PC-9 (cell line): ENCODE results near the gene POU6F2. TPM values are rescaled to one million over a fixed set of nuclear protein-coding genes. Genes with fewer than 3 reads are reported as not detected.

Source experiments
- BruUV-seq: library from RNA; stranded (reverse); fragments of 400-500 nt; replicated peaks from 2 replicates; lab custom pipeline; 2021; lab: Mats Ljungman, UMichigan
- CTCF ChIA-PET: fragments of 300-600 bp; sonication (Branson Sonifier 250); formaldehyde crosslinking; loops from one replicate; lab custom pipeline; 2022; ENCODE audit warnings: antibody characterized with exemption; lab: Charles Lee
- POLR2A ChIA-PET: fragments of 300-600 bp; sonication (Branson Sonifier 250); formaldehyde crosslinking; loops from one replicate; lab custom pipeline; 2022; ENCODE audit warnings: antibody characterized with exemption; ENCODE audit not compliant: unreplicated experiment; lab: Charles Lee
- DNase-seq, 2 experiments: peaks; one replicate each; pipeline versions ENCODE4 v3.0.0 to v3.0.0-alpha.2; 2015 to 2022; ENCODE audit warnings: mixed read lengths in 1 of 2
- H2AFZ ChIP-seq: fragments of 200-600 bp; sonication (generic); 2 replicates; pipeline ENCODE4 v1.8.1; 2017; ENCODE audit warnings: antibody characterized with exemption
- H3F3A ChIP-seq: fragments of 200-600 bp; sonication (generic); 2 replicates; pipeline ENCODE4 v1.8.1; 2017; ENCODE audit warnings: antibody characterized with exemption, mild to moderate bottlenecking, low read depth; ENCODE audit not compliant: insufficient read depth
- H3K27ac ChIP-seq: fragments of 200-600 bp; sonication (generic); 2 replicates; pipeline ENCODE4 v1.6.1; 2016; ENCODE audit warnings: mixed run types
- H3K27me3 ChIP-seq: fragments of 200-600 bp; sonication (generic); 2 replicates; pipeline ENCODE4 v1.6.1; 2016; ENCODE audit warnings: low read depth, mixed run types; ENCODE audit not compliant: insufficient read depth
- H3K36me3 ChIP-seq: fragments of 200-600 bp; sonication (generic); 2 replicates; pipeline ENCODE4 v1.6.1; 2016; ENCODE audit warnings: low read depth, mixed run types
- H3K4me1 ChIP-seq: fragments of 200-600 bp; sonication (generic); replicated peaks from 2 replicates; pipeline ENCODE4 v1.6.1; 2016; ENCODE audit warnings: mixed run types; ENCODE audit not compliant: insufficient read depth
- H3K4me2 ChIP-seq: fragments of 200-600 bp; sonication (generic); 2 replicates; pipeline ENCODE4 v1.6.1; 2017; ENCODE audit warnings: mixed run types
- H3K4me3 ChIP-seq: fragments of 200-600 bp; sonication (generic); 2 replicates; pipeline ENCODE4 v1.6.1; 2016; ENCODE audit warnings: mixed run types
- H3K79me2 ChIP-seq: fragments of 200-600 bp; sonication (generic); 2 replicates; pipeline ENCODE4 v1.6.1; 2017; ENCODE audit warnings: low read depth, mixed run types
- H3K9me2 ChIP-seq: fragments of 200-600 bp; sonication (generic); 2 replicates; pipeline ENCODE4 v1.8.1; 2017; ENCODE audit warnings: mild to moderate bottlenecking; ENCODE audit not compliant: insufficient read depth
- H3K9me3 ChIP-seq: fragments of 200-600 bp; sonication (generic); 2 replicates; pipeline ENCODE4 v1.8.1; 2016; ENCODE audit warnings: low read depth; ENCODE audit not compliant: insufficient read depth
- H4K20me1 ChIP-seq: fragments of 200-600 bp; sonication (generic); 2 replicates; pipeline ENCODE4 v1.8.1; 2017; ENCODE audit not compliant: insufficient read depth
- CTCF ChIP-seq: fragments of 200-600 bp; sonication (generic); conservative IDR thresholded peaks from 2 replicates; pipeline ENCODE4 v1.6.1; 2017; ENCODE audit warnings: mixed run types, antibody characterized with exemption, mild to moderate bottlenecking, moderate library complexity
- EZH2 ChIP-seq: fragments of 200-600 bp; sonication (generic); IDR thresholded peaks from 2 replicates; pipeline ENCODE4 v1.8.0; 2017; ENCODE audit warnings: antibody characterized with exemption, low read depth
- intact Hi-C: fragments of 100-400 bp; cut with micrococcal nuclease; formaldehyde crosslinking; loops from one replicate; pipeline ENCODE4 v1.10.0; 2022; ENCODE audit not compliant: unreplicated experiment
- total RNA-seq: library from RNA; stranded (reverse); gene quantifications from 2 replicates; pipeline ENCODE4 v1.2.3, GENCODE V29; 2021

The POU6F2 gene
- total RNA-seq, 1 experiment from 2014 or later, result not detected

- no peaks in the 10 kb centered on the region for H3K36me3 ChIP-seq
- no peaks in the 10 kb centered on the region for H3K9me2 ChIP-seq
- ChIA-PET CTCF (no interaction called here), POLR2A (no interaction called here)
- no peak for DNase-seq
- H3K4me1 ChIP-seq, result no peaks in the 10 kb centered on the region
- H3K79me2 ChIP-seq, result no peaks in the 10 kb centered on the region
- intact Hi-C loops, result no loop called here
- TF ChIP-seq CTCF, result no peak
- peaks cover 76% of the 10 kb centered on the region for H3K27me3 ChIP-seq
- no peaks in the 10 kb centered on the region for H3K9me3 ChIP-seq
- H3K27ac ChIP-seq, result no peak overlapping the region
- H4K20me1 ChIP-seq, result no peaks in the 10 kb centered on the region
- no TSS peak for BruUV-seq
- H3F3A ChIP-seq, result no peaks in the 10 kb centered on the region
- no peak overlapping the region for H2AFZ ChIP-seq
- H3K4me2 ChIP-seq, result no peak overlapping the region
- H3K4me3 ChIP-seq, result no peak overlapping the region
Measured at GRCh38 chr7:39260279-39260844, 282.7 kb downstream of the POU6F2 start.

GRCh38 chr7:39261771-39262170 is 284.1 kb downstream of the POU6F2 start:
- CTCF ChIA-PET, result no interaction called here
- TF ChIP-seq CTCF (no peak), EZH2 (no peak)
- no TSS peak for BruUV-seq

GRCh38 chr7:39265641-39266591 is 288.2 kb downstream of the POU6F2 start:
- Histone ChIP-seq H3K4me3 (no peak overlapping the region), H3K9me2 (no peaks in the 10 kb centered on the region), H3K27ac (no peak overlapping the region), H3K4me2 (no peak overlapping the region), H3F3A (no peaks in the 10 kb centered on the region), H3K4me1 (no peaks in the 10 kb centered on the region), H3K27me3 (peaks cover 47% of the 10 kb centered on the region), H3K79me2 (no peaks in the 10 kb centered on the region), H3K9me3 (no peaks in the 10 kb centered on the region), H2AFZ (no peak overlapping the region), H4K20me1 (no peaks in the 10 kb centered on the region), H3K36me3 (no peaks in the 10 kb centered on the region)
- no TSS peak for BruUV-seq
- ChIA-PET POLR2A (no interaction called here), CTCF (interaction anchor here (0.7 kb wide), 1 partner anchor 255 kb away, joined by 10 read pairs; no protein-coding TSS in a partner anchor)
- intact Hi-C loops, result no loop called here
- no peak for DNase-seq
- TF ChIP-seq CTCF (no peak), EZH2 (no peak)

More at GRCh38 chr7:39261771-39262170, 284.1 kb downstream of the POU6F2 start:
- no peak for DNase-seq
- Histone ChIP-seq H3K27me3 (peaks cover 71% of the 10 kb centered on the region), H3K36me3 (no peaks in the 10 kb centered on the region), H3K27ac (no peak overlapping the region), H3F3A (no peaks in the 10 kb centered on the region), H3K4me1 (no peaks in the 10 kb centered on the region), H2AFZ (no peak overlapping the region), H3K79me2 (no peaks in the 10 kb centered on the region), H3K9me3 (no peaks in the 10 kb centered on the region), H4K20me1 (no peaks in the 10 kb centered on the region), H3K9me2 (no peaks in the 10 kb centered on the region), H3K4me2 (no peak overlapping the region), H3K4me3 (no peak overlapping the region)
- POLR2A ChIA-PET, result no interaction called here
- intact Hi-C loops, result no loop called here
